Central memory CD8-positive, alpha-beta T cell (primary cell): ENCODE data around the gene NCAN.

Experiments used
- ATAC-seq: fragments of 150-1000 bp; cut with Tn5 transposase; replicated peaks from 2 replicates; pipeline ENCODE4 v1.10.0; 2022; ENCODE audit warnings: mild to moderate bottlenecking, moderate FRiP score, moderate number of reproducible peaks; ENCODE audit not compliant: poor library complexity, severe bottlenecking; ENCODE audit errors: extremely low read depth
- DNase-seq, 2 donors: peaks; one replicate each; pipeline ENCODE4 v3.0.0; 2021; ENCODE audit warnings: low spot score in 2 of 2
- H3K27ac Mint-ChIP-seq: one replicate; pipeline ENCODE4 v1.8.0; 2022; ENCODE audit warnings: low read depth, mild to moderate bottlenecking, moderate library complexity, mixed read lengths
- H3K27me3 Mint-ChIP-seq: one replicate; pipeline ENCODE4 v1.8.0; 2022; ENCODE audit warnings: mixed read lengths
- H3K36me3 Mint-ChIP-seq: one replicate; pipeline ENCODE4 v1.8.0; 2022; ENCODE audit warnings: mild to moderate bottlenecking, moderate library complexity, mixed read lengths; ENCODE audit not compliant: insufficient read depth
- H3K4me1 Mint-ChIP-seq: one replicate; pipeline ENCODE4 v1.8.0; 2022; ENCODE audit warnings: mixed read lengths
- H3K4me3 Mint-ChIP-seq: one replicate; pipeline ENCODE4 v1.8.0; 2022; ENCODE audit warnings: mild to moderate bottlenecking, moderate library complexity, mixed read lengths
- H3K9me3 Mint-ChIP-seq: one replicate; pipeline ENCODE4 v1.8.0; 2022; ENCODE audit warnings: mixed read lengths

NCAN gene

GRCh38 chr19:19179548-19180441 lies 32.0 kb upstream of the NCAN start:
- Mint-ChIP-seq H3K27ac (no peak overlapping the region), H3K4me3 (no peak overlapping the region)

GRCh38 chr19:19181488-19181998 lies 30.2 kb upstream of the NCAN start:
- no peaks in the 10 kb centered on the region for H3K27me3 Mint-ChIP-seq
- ATAC-seq (no peak), DNase-seq (no peak)
- no peak overlapping the region for H3K4me3 Mint-ChIP-seq
- no peak overlapping the region for H3K27ac Mint-ChIP-seq
- peaks cover 7% of the 10 kb centered on the region for H3K4me1 Mint-ChIP-seq
- H3K9me3 Mint-ChIP-seq: no peaks in the 10 kb centered on the region
- H3K36me3 Mint-ChIP-seq: peaks cover 12% of the 10 kb centered on the region

More at GRCh38 chr19:19179548-19180441, 32.0 kb upstream of the NCAN start:
- Mint-ChIP-seq H3K4me1 (no peaks in the 10 kb centered on the region), H3K36me3 (peaks cover 11% of the 10 kb centered on the region), H3K27me3 (no peaks in the 10 kb centered on the region), H3K9me3 (no peaks in the 10 kb centered on the region)
- DNase-seq (no peak), ATAC-seq (no peak)

- peaks cover 13% of the 10 kb centered on the region for H3K36me3 Mint-ChIP-seq
- H3K9me3 Mint-ChIP-seq: no peaks in the 10 kb centered on the region
- H3K27ac Mint-ChIP-seq: no peak overlapping the region
- peaks cover 36% of the 10 kb centered on the region for H3K4me1 Mint-ChIP-seq
- peak; percentile 73 for ATAC-seq
- H3K27me3 Mint-ChIP-seq: no peaks in the 10 kb centered on the region
- no peak overlapping the region for H3K4me3 Mint-ChIP-seq
- peak; percentile 29 to 40 for DNase-seq
These were observed 25.7 kb upstream of the NCAN start for GRCh38 chr19:19185853-19186740.

- ATAC-seq: no peak
- H3K4me1 Mint-ChIP-seq: peaks cover 41% of the 10 kb centered on the region
- H3K36me3 Mint-ChIP-seq: peaks cover 13% of the 10 kb centered on the region
- H3K9me3 Mint-ChIP-seq: no peaks in the 10 kb centered on the region
- no peak for DNase-seq
- H3K27ac Mint-ChIP-seq: no peak overlapping the region
- H3K4me3 Mint-ChIP-seq: no peak overlapping the region
- H3K27me3 Mint-ChIP-seq: no peaks in the 10 kb centered on the region
These were observed 25.0 kb upstream of the NCAN start for GRCh38 chr19:19186742-19187141.

GRCh38 chr19:19191768-19192077 lies 20.0 kb upstream of the NCAN start:
- Mint-ChIP-seq H3K4me3 (peak overlapping the region; percentile 97), H3K9me3 (no peaks in the 10 kb centered on the region), H3K36me3 (peaks cover 22% of the 10 kb centered on the region), H3K27ac (peak overlapping the region; percentile 99), H3K4me1 (peaks cover 62% of the 10 kb centered on the region), H3K27me3 (no peaks in the 10 kb centered on the region)
- ATAC-seq (peak; percentile 2), DNase-seq (no peak)

- H3K27ac Mint-ChIP-seq: peak within 1 kb of the TSS; percentile 99
These were observed 19.5 kb upstream of the NCAN start, which contains the start of the genes BORCS8 and RFXANK for GRCh38 chr19:19192078-19192882. TSS of gene BORCS8 (minus strand) at chr19:19192152. CDS start at chr19:19192117, 35 bp downstream. TSS of gene RFXANK (plus strand) at chr19:19192258. CDS start at chr19:19193947, 1,689 bp downstream.

GRCh38 chr19:19192910-19193423 lies 18.8 kb upstream of the NCAN start:
- Mint-ChIP-seq H3K36me3 (peaks cover 25% of the 10 kb centered on the region), H3K27ac (peak overlapping the region; percentile 99), H3K9me3 (no peaks in the 10 kb centered on the region), H3K4me1 (peaks cover 59% of the 10 kb centered on the region), H3K4me3 (peak overlapping the region; percentile 97), H3K27me3 (no peaks in the 10 kb centered on the region)
- no peak for DNase-seq
- peak; percentile 26 for ATAC-seq

More at GRCh38 chr19:19192078-19192882, 19.5 kb upstream of the NCAN start, which contains the start of the genes BORCS8 and RFXANK:
- H3K27me3 Mint-ChIP-seq: no peaks in the 10 kb centered on the region
- peak; percentile 95 to 99 for DNase-seq
- H3K36me3 Mint-ChIP-seq: peaks cover 22% of the 10 kb centered on the region
- ATAC-seq: peak; percentile 91
- peak within 1 kb of the TSS; percentile 97 for H3K4me3 Mint-ChIP-seq
- H3K9me3 Mint-ChIP-seq: no peaks in the 10 kb centered on the region
- peaks cover 59% of the 10 kb centered on the region for H3K4me1 Mint-ChIP-seq

GRCh38 chr19:19193926-19194325 lies 17.8 kb upstream of the NCAN start:
- peaks cover 24% of the 10 kb centered on the region for H3K36me3 Mint-ChIP-seq
- ATAC-seq: no peak
- peaks cover 53% of the 10 kb centered on the region for H3K4me1 Mint-ChIP-seq
- H3K4me3 Mint-ChIP-seq: peak overlapping the region; percentile 97
- no peaks in the 10 kb centered on the region for H3K27me3 Mint-ChIP-seq
- H3K9me3 Mint-ChIP-seq: no peaks in the 10 kb centered on the region
- H3K27ac Mint-ChIP-seq: peak overlapping the region; percentile 99
- DNase-seq: no peak

GRCh38 chr19:19201697-19202630 lies 9.8 kb upstream of the NCAN start:
- H3K9me3 Mint-ChIP-seq: peaks cover under 1% of the 10 kb centered on the region
- no peaks in the 10 kb centered on the region for H3K27me3 Mint-ChIP-seq
- peak overlapping the region; percentile 89 for H3K4me3 Mint-ChIP-seq
- H3K27ac Mint-ChIP-seq: peak overlapping the region; percentile 82
- DNase-seq: no peak
- H3K4me1 Mint-ChIP-seq: peaks cover 20% of the 10 kb centered on the region
- peaks cover 14% of the 10 kb centered on the region for H3K36me3 Mint-ChIP-seq
- ATAC-seq: no peak

GRCh38 chr19:19202707-19203011 lies 9.1 kb upstream of the NCAN start:
- H3K4me3 Mint-ChIP-seq: peak overlapping the region; percentile 89
- DNase-seq (no peak), ATAC-seq (no peak)
- H3K27me3 Mint-ChIP-seq: no peaks in the 10 kb centered on the region
- H3K27ac Mint-ChIP-seq: peak overlapping the region; percentile 82
- peaks cover 8% of the 10 kb centered on the region for H3K9me3 Mint-ChIP-seq
- peaks cover 27% of the 10 kb centered on the region for H3K4me1 Mint-ChIP-seq
- peaks cover 13% of the 10 kb centered on the region for H3K36me3 Mint-ChIP-seq
